Measurements from ENCODE around the gene B4GALT7.

The B4GALT7 gene

GRCh38 chr5:177593511-177593910 lies 6.4 kb upstream of the B4GALT7 start:
- no peak for DNase-seq (ENCODE audit: low read depth)

DNA sequence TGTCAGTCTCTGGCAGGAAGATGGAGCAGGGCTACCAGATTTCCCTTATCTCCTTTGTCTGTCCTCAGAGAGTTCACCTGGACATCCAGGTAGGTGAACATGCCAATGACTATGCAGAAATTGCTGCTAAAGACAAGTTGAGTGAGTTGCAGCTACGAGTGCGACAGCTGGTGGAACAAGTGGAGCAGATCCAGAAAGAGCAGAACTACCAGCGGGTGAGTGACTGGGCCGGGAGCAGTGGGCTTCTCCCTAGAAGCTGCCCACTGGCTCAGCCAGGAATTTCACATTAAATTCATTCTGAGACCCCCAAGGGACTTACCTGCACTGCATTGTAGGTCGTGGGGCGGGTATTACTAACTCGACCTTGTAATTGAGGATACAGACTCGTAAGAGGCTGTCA lies 5.9 kb upstream of the B4GALT7 start:
- no peak for DNase-seq (ENCODE audit: low read depth)

- no peak for DNase-seq (ENCODE audit: low read depth)
These were observed 4.8 kb upstream of the B4GALT7 start for GRCh38 chr5:177595026-177595585.

DNA sequence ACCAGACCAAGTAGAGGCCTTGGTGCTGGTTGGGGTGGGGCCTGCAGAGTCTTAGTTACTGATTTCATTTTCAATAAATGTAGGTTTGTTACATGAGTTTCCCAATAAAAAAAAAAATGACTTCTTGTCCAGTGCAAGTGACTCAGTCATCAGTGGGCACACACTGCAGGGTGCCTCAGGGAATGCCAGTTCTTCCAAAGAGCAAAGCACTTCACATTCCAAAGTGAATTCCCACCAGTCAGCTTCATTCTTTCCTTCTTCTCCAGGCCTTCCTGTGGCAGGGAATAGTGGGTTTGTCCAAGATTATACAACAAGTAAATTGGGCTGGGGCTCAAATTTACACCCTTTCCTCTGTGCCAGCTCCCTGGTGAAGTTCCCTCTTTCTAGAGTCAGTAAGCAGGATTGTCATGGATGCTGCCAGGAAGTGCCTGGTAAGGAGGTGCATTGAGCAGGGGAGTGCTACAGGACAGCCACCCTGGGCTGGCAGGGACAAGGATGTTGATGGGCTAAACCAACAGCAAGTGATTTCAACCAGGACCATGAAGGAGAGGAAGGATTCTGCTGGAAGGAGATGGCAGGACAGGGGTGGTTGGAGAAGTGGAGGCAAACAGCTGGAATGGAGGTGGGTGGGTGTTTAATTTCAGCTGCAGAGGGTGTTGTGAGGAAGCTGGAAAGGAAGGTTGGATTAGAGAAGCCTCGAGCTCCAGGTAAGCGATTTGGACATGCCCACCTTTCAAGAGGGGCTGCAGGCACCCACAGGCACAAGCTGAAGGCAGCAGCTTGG lies 3.7 kb upstream of the B4GALT7 start:
- peak; percentile 41 for DNase-seq (ENCODE audit: low read depth)

GRCh38 chr5:177596775-177597238 lies 3.1 kb upstream of the B4GALT7 start:
- DNase-seq (ENCODE audit: low read depth), result no peak

- DNase-seq (ENCODE audit: low read depth), result no peak
These were observed 1.5 kb upstream of the B4GALT7 start for GRCh38 chr5:177598477-177598876.

DNA sequence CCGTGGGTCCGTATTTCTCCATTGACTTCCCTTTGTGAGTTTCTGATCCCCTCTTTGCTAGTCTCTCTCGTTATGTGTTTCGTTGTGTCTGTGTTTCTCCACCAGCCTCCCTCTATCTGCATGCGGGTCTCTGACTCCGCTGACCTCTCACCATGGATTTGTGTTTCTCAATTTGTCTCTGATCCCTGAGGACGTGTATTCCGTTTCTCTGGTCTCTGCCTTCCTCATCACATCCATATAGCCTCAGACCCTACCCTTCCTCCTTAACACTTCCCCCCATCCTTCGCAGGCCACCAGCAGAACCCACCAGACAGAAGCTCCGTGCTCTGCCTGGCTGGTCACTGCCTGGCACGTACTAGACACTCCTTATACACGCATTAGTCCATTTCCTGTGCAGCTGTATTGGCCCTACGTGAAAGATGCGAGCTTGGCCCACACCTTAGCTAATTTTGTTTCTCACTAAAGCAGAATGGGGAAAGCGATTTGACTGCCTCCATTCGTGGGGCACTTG lies 631 bp downstream of the B4GALT7 start:
- peak; percentile 55 for DNase-seq (ENCODE audit: low read depth)

GRCh38 chr5:177601126-177601525 lies 1.2 kb downstream of the B4GALT7 start:
- DNase-seq (ENCODE audit: low read depth), result no peak

GRCh38 chr5:177601577-177602457 lies 1.9 kb downstream of the B4GALT7 start:
- DNase-seq (ENCODE audit: low read depth), result no peak

GRCh38 chr5:177602458-177602830 lies 2.5 kb downstream of the B4GALT7 start:
- no peak for DNase-seq (ENCODE audit: low read depth)

DNA sequence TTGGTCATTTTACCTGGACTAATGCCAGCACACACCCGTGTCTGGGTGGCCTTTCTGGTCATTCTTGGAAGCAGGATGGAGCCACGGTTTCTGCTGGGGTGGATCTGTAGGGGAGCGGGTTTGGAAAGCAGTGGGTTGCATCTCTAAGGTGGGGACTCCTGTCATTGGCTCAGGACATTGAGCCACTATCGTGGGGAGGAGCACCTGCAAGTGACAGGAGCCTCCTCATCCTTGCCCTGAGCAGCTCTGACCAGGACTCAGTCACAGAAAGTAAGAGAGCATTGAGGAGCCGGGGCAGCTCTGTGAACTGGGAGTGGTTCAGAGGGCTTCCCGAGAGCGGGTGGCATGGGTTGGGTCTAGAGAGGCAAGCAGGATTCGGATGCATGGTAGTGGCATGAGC lies 3.7 kb downstream of the B4GALT7 start:
- DNase-seq (ENCODE audit: low read depth), result no peak

GRCh38 chr5:177604116-177604521 lies 4.2 kb downstream of the B4GALT7 start:
- DNase-seq (ENCODE audit: low read depth), result no peak

GRCh38 chr5:177604656-177605055 lies 4.7 kb downstream of the B4GALT7 start:
- DNase-seq (ENCODE audit: low read depth), result no peak

- DNase-seq (ENCODE audit: low read depth), result no peak
These were observed 5.1 kb downstream of the B4GALT7 start for GRCh38 chr5:177605078-177605477.

DNA sequence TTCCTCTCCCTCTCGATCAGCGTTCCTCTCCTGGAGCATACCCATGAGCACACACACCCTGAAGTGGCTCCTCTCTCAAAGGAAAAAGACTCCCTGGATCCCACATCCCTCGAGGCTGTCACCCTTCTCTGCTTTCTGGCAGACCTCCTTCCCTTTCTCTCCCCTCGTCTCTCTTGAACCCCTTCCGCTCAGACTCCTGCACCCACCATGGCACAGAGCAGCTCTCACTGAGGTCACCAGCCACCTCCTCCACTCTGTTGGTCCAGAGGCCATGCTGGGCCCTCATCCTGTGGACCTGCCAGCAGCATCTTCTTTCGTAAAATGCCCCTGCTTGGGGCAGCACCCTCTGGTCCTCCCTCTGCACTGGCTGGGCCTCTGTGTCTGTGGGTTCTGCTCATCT lies 5.7 kb downstream of the B4GALT7 start:
- DNase-seq (ENCODE audit: low read depth), result no peak

DNA sequence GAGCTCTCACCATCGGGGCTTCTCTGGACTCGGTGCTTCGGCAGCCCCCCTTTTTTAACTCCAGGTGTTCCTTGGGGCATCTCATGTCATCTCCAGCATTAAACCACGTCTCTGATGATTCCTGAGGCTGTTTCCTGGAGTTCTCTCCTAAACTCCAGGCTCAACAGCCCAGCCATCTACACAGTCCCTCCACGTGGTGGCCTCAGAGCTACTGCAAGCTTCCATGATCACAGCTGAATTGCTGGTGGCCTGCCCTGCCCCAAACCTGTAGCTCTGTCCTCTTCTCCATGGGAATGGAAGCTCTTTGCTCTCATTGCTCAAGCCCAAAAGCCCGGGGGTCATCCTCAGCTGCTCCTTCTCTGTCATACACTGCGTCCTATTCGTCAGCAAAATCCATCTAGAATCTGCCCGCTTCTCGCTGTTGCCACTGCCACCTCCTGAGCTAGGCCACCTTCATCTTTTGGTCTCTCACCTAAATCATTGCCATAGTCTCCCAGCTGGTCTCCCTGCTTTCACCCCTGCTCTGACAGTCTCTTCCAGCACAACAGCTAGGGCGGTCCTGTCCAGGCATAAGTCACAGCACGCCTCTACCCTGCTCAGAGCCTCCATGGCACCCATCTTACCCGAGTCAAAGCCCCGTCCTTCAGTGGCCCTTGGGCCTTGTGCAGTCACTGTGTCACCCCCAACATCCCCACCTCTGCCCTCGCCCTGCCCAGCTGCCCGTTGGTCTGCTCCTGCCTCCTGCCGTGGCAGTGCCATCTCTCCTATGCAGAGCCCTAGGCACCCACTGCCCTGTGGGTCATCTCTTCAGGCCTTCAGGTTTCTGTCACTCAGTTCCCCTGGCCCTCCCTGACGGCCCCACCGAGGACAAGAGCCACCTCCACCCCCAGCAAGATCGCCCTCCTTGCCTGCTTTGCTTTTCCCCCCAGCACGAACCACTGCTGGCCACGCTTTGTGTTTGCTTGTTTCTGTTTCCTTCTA lies 6.4 kb downstream of the B4GALT7 start:
- no peak for DNase-seq (ENCODE audit: low read depth)

GRCh38 chr5:177607115-177607451 lies 7.2 kb downstream of the B4GALT7 start:
- no peak for DNase-seq (ENCODE audit: low read depth)

DNA sequence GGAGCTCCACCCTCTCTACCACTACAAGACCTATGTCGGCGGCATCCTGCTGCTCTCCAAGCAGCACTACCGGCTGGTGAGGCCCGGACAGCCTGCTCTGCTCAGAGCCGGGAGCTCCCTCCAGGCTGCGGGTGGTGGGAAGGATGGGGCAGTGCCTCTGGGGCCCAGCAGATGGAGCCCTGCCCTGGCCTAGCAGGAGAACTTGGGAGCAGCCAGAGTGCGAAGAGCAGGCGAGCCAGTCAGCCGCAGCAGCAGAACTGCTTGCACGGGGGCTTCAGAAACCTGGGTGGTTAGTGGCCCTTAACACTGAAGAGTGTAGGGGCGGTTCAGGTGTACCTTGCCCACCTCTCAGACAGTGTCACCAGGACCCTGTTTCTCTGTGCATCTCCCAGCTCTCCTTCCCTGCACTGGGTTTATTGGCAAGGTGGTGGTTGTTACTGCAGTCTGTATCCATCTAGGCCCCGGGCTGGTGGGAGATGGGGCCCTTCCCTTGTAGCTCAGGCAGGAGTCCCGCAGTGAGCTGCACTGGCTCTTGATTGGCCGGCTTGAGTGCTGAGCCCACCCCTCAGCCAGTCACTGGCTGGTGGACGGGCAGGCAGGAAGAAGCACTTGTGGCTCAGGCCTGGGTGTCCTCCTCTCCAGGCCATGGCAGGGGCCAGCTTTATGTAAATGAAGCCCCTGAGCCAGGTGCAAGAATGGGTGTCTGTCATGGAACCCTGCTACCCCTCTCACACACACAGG lies 7.7 kb downstream of the B4GALT7 start:
- DNase-seq (ENCODE audit: low read depth), result peak; percentile 81

GRCh38 chr5:177608243-177609075 lies 8.5 kb downstream of the B4GALT7 start:
- no peak for DNase-seq (ENCODE audit: low read depth)
